GM13976 (cell line): Measurements from ENCODE around the gene C4orf50.

Experiments used
- DNase-seq: peaks from one replicate; pipeline ENCODE4 v3.0.0; 2012; ENCODE audit warnings: low spot score
- CTCF ChIP-seq: IDR thresholded peaks from 2 replicates; pipeline ENCODE4 v1.5.1; 2012; ENCODE audit warnings: borderline replicate concordance, mild to moderate bottlenecking; ENCODE audit not compliant: insufficient read depth; ENCODE audit errors: extremely low read depth, missing control alignments, control extremely low read depth
- in situ Hi-C: fragments of 300-500 bp; cut with MboI; formaldehyde crosslinking; loops from one replicate; pipeline ENCODE4 v1.12.0; 2022; ENCODE audit warnings: low sequenced_read_pairs, mixed read lengths, inconsistent platforms; ENCODE audit not compliant: unreplicated experiment

Gene C4orf50

DNA sequence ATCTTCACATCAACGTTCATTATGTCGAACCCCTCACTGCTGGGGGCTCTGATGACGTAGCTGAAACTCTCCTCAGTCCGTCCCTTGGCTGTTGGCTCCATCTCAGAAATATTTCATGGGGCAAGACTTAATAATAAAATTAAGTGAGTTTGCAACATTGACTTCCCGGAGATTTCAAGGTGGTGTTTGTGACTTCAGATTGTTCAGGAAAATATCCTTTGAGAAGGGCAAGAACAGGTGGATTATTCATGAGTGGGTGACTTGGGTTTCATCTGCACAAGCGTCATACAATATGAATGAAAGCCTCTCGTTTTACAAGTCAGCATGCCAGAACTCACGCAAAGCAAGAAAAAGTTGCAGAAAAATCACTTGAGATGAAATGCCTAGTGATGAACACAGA lies at the start of gene C4orf50:
Gene C4orf50, minus strand, starts transcription at position 101 of the 400 bp plus-strand sequence.
- in situ Hi-C loops: no loop called here
- no peak for DNase-seq
- TF ChIP-seq CTCF: no peak

- in situ Hi-C loops: no loop called here
- DNase-seq: no peak
- no peak for TF ChIP-seq CTCF
These were observed 47.8 kb upstream of the C4orf50 start for GRCh38 chr4:6065934-6066590.

- no peak for TF ChIP-seq CTCF
- no peak for DNase-seq
- in situ Hi-C loops: no loop called here
These were observed 46.9 kb upstream of the C4orf50 start for GRCh38 chr4:6065166-6065565.

- in situ Hi-C loops: no loop called here
- DNase-seq: no peak
- no peak for TF ChIP-seq CTCF
These were observed 46.2 kb upstream of the C4orf50 start for GRCh38 chr4:6064383-6064782.

DNA sequence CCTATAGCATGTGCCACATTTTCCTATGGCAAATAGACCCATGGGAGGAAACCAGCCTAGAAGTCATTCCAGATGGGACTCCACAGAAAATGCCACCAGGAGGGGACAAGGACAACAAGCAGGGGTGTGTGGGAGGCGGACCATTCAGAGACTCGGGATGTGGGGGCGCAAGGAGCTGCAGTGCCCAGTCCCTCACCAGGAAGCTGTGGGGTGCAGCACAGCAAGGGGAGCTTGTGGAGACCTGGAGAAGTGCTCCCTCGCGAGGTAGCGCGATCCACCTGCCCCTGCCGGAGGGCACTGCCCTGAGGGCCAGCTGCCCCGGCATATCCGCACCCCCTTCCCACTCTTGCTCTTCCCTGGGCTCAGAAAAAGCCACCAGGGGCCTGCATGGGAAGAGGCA lies 45.5 kb upstream of the C4orf50 start:
- TF ChIP-seq CTCF: no peak
- in situ Hi-C loops: no loop called here
- DNase-seq: no peak

- in situ Hi-C loops: no loop called here
- no peak for DNase-seq
- no peak for TF ChIP-seq CTCF
These were observed 43.9 kb upstream of the C4orf50 start for GRCh38 chr4:6062133-6062532.
